Testis (tissue), 3 donors: ENCODE data around the gene APAF1. TPM values are rescaled to one million over a fixed set of nuclear protein-coding genes. Genes with fewer than 3 reads are reported as not detected.
"Not testable (repeated sequence)": the region's sequence is repeated elsewhere in the genome, so short reads cannot be mapped to it uniquely, and the experiment has no call there.

Experiments
- DNase-seq: peaks from one replicate; pipeline ENCODE4 v3.0.0-alpha.2; 2019
- H3K27ac ChIP-seq, 2 donors: fragments of 200-600 bp; sonication (generic); one replicate each; pipeline ENCODE4 v1.5.1; 2019
- H3K27me3 ChIP-seq: fragments of 200-600 bp; sonication (generic); one replicate; pipeline ENCODE4 v1.5.1; 2019
- H3K36me3 ChIP-seq: fragments of 200-600 bp; sonication (generic); one replicate; pipeline ENCODE4 v1.5.1; 2017; ENCODE audit warnings: low read depth; ENCODE audit errors: missing control alignments
- H3K4me1 ChIP-seq: fragments of 200-600 bp; sonication (generic); one replicate; pipeline ENCODE4 v1.5.1; 2019
- H3K4me3 ChIP-seq, 2 donors: fragments of 200-600 bp; sonication (generic); one replicate each; pipeline ENCODE4 v1.5.1; 2017 to 2019
- H3K9me3 ChIP-seq: fragments of 200-600 bp; sonication (generic); one replicate; pipeline ENCODE4 v1.5.1; 2017
- POLR2A ChIP-seq: fragments of 450-650 bp; IDR thresholded peaks from one replicate; pipeline ENCODE4 v1.6.1; 2017; ENCODE audit warnings: antibody characterized with exemption, mild to moderate bottlenecking, moderate library complexity
- WGBS, 2 donors: methylation state at CpG; one replicate each; pipeline ENCODE4 v1.1.5; 2018; 5-methylcytosine and 5-hydroxymethylcytosine counted together
- intact Hi-C: fragments of 100-400 bp; cut with DNase I; formaldehyde crosslinking; loops from one replicate; pipeline ENCODE4 v1.15.1; 2023; ENCODE audit warnings: low total_unique reads
- polyA plus RNA-seq: library from polyadenylated mRNA; stranded (reverse); fragments of 350-450 nt; fragmentation: Illumina TruSeq; extraction: RNeasy Lipid Tissue Mini Kit (QIAGEN cat#74804); gene quantifications from one replicate; pipeline ENCODE4 v1.2.3, GENCODE V29; 2014; ENCODE audit warnings: low read depth, low replicate concordance; ENCODE audit not compliant: insufficient read depth
- total RNA-seq, 2 donors: library from RNA; depleted of rRNA; stranded (reverse); fragments of >200 nt; gene quantifications; one replicate each; pipeline ENCODE4 v1.2.3, GENCODE V29; 2016
- TF ChIP-seq, protein P1 (sequence below), 3 experiments: fragments of 450-650 bp in 2 of 3; fragments of 200-600 bp in 1 of 3; sonication (generic) in 1 of 3; IDR thresholded peaks; one replicate each; pipeline ENCODE4 v1.5.1; 2016 to 2019; ENCODE audit warnings: antibody characterized with exemption in 3 of 3, mild to moderate bottlenecking in 2 of 3, moderate library complexity in 1 of 3

Gene APAF1
- total and polyA plus RNA-seq, 3 donors from 2014 or later, result 5.8 to 11.1 (median 10.6) TPM

DNA sequence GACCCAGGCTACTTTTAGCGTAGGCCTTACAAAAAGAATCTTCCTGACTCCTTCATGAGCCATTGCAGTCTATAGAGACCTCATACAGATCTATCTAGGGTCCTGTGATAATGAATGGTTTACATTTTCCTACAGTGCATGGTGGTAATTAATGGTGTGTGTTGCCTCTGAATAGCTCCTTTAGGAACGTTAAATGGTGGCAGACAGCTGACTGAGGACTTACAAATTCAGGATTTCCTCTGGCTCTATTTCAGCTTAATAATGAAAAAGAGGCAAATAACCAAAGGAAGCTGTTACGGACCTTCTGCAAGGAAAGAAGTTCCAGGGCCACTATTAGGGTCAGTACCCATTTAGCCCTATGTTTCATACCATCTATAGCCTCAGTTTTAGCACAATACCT is 5.6 kb upstream of the APAF1 start:
- Histone ChIP-seq H3K4me1 (peaks cover 4% of the 10 kb centered on the region), H3K4me3 (no peak overlapping the region), H3K9me3 (no peaks in the 10 kb centered on the region), H3K27me3 (no peaks in the 10 kb centered on the region), H3K27ac (no peak overlapping the region), H3K36me3 (no peaks in the 10 kb centered on the region)
- TF ChIP-seq, protein P1, sequence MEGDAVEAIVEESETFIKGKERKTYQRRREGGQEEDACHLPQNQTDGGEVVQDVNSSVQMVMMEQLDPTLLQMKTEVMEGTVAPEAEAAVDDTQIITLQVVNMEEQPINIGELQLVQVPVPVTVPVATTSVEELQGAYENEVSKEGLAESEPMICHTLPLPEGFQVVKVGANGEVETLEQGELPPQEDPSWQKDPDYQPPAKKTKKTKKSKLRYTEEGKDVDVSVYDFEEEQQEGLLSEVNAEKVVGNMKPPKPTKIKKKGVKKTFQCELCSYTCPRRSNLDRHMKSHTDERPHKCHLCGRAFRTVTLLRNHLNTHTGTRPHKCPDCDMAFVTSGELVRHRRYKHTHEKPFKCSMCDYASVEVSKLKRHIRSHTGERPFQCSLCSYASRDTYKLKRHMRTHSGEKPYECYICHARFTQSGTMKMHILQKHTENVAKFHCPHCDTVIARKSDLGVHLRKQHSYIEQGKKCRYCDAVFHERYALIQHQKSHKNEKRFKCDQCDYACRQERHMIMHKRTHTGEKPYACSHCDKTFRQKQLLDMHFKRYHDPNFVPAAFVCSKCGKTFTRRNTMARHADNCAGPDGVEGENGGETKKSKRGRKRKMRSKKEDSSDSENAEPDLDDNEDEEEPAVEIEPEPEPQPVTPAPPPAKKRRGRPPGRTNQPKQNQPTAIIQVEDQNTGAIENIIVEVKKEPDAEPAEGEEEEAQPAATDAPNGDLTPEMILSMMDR (IDR thresholded peaks at IDR 0.05), result no peak
- no peak for TF ChIP-seq POLR2A
- no peak for DNase-seq
- WGBS, 2 donors, result 86 to 87% methylated on average over 3 of the region's 3 CpGs
- intact Hi-C loops, result no loop called here

DNA sequence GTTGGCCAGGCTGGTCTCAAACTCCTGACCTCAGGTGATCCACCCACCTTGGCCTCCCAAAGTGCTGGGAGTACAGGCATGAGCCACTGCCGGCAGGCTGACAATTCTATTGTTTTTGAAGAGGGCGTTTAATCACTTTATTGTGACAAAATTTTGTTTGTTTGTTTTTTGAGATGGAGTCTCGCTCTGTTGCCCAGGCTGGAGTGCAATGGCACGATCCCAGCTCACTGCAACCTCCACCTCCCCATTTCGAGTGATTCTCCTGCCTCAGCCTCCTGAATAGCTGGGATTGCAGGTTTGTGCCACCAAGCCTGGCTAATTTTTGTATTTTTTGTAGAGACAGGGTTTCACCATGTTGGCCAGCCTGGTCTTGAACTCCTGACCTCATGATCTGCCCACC is 2.3 kb upstream of the APAF1 start:
- WGBS, 2 donors, result 91 to 100% methylated on average over 5 of the region's 5 CpGs
- H3K27me3 ChIP-seq, H3K9me3 ChIP-seq, H3K4me1 ChIP-seq, DNase-seq, intact Hi-C loops, H3K27ac ChIP-seq, H3K4me3 ChIP-seq, H3K36me3 ChIP-seq: not testable (repeated sequence)

DNA sequence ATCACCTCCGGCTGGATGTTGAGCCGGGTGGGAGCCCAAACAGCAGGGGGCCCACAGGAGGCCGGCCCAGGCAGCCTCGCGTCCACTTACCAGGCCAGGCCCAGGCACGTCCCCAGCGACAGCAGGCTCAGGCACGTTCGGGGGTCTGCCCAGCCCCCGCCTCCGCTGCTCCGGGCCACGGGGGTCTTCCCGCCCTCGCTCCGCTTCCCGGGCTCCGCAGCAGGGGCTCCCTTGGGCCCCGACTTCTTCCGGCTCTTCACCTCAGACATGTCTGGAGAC is 718 bp upstream of the APAF1 start:
- peaks cover 4% of the 10 kb centered on the region for H3K4me1 ChIP-seq
- H3K36me3 ChIP-seq, result no peaks in the 10 kb centered on the region
- no peaks in the 10 kb centered on the region for H3K27me3 ChIP-seq
- H3K27ac ChIP-seq, result peak overlapping the region; percentile 88 to 89
- no peak for DNase-seq
- intact Hi-C loops, result loop anchor here (2.0 kb wide), 1 partner anchor 52 kb away; the partner anchor contains the start of gene SLC25A3
- WGBS, 2 donors, result 0% methylated on average over 2 to 19 of the region's 20 CpGs
- peak overlapping the region; percentile 87 to 90 for H3K4me3 ChIP-seq
- no peaks in the 10 kb centered on the region for H3K9me3 ChIP-seq
- TF ChIP-seq POLR2A, result no peak
- TF ChIP-seq, protein P1 (IDR thresholded peaks at IDR 0.05), result no peak

DNA sequence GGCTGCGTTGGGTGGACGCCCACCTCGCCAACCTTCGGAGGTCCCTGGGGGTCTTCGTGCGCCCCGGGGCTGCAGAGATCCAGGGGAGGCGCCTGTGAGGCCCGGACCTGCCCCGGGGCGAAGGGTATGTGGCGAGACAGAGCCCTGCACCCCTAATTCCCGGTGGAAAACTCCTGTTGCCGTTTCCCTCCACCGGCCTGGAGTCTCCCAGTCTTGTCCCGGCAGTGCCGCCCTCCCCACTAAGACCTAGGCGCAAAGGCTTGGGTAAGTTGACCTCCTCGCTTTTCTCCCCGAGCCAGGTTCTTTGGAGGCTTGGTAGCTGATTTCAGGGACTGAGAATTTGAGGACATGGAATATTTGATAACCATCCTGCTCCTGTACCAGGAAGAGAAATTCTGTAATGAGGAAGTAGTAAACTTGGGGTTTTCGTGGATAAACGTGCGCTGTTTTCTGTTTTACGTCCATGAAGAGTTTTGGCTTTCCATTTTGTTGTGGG is 530 bp downstream of the APAF1 start:
- Histone ChIP-seq H3K4me1 (peaks cover 4% of the 10 kb centered on the region), H3K36me3 (no peaks in the 10 kb centered on the region), H3K4me3 (peak overlapping the region; percentile 87 to 90), H3K27ac (peak overlapping the region; percentile 88 to 89), H3K9me3 (no peaks in the 10 kb centered on the region), H3K27me3 (no peaks in the 10 kb centered on the region)
- intact Hi-C loops, result loop anchor here (2.0 kb wide), 1 partner anchor 53 kb away; the partner anchor contains the start of gene SLC25A3
- 0% methylated on average over 12 to 13 of the region's 24 CpGs for WGBS, 2 donors
- peak; percentile 49 for DNase-seq
- TF ChIP-seq POLR2A, result no peak
- TF ChIP-seq, protein P1 (IDR thresholded peaks at IDR 0.05), result no peak

DNA sequence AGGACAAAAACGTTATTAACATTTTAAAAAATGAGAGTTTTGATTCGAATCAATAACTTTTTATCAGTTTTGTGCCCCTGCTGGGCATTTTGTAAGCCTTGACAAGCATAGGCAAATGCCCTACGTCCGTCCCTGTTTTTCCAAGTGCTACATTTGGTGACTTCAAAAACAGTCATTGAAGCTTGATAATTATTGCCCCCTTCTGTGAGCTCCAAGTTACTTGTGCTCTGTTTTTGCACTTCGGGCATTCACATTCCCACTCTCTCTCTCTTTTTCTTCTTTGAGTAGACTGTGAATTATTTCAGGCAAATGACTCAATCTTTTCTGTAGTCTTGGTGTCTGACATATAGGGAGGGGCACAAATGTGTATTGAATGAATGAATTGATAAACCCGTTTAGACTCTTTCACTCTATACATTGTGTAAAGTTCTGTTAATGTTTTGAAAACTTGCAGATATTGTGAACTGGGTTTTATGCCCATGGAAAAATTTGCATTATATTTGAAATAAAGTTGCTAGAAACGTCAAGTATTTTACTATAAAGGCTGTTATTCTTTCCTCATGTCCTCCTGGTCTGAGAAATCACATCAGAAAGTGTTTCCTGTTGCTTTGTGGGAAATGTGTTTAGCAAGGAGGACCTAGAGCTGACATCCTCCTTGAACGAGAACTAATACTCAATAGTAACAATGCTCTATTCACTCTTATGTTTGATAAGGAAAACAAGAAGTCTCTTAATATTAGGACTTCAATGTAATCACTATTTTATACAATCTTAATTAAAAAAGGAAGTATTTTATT is 1.4 kb downstream of the APAF1 start:
- no peaks in the 10 kb centered on the region for H3K27me3 ChIP-seq
- H3K36me3 ChIP-seq, result no peaks in the 10 kb centered on the region
- DNase-seq, result no peak
- 5 to 9% methylated on average over 8 of the region's 8 CpGs for WGBS, 2 donors
- H3K4me1 ChIP-seq, result peaks cover 4% of the 10 kb centered on the region
- no peak for TF ChIP-seq POLR2A
- TF ChIP-seq, protein P1 (IDR thresholded peaks at IDR 0.05), result no peak
- peak overlapping the region in 1 of 2 donors; percentile 90 for H3K4me3 ChIP-seq
- no peak overlapping the region for H3K27ac ChIP-seq
- no peaks in the 10 kb centered on the region for H3K9me3 ChIP-seq
- intact Hi-C loops, result no loop called here
